Measurements from ENCODE around the gene TNN.

The TNN gene

DNA sequence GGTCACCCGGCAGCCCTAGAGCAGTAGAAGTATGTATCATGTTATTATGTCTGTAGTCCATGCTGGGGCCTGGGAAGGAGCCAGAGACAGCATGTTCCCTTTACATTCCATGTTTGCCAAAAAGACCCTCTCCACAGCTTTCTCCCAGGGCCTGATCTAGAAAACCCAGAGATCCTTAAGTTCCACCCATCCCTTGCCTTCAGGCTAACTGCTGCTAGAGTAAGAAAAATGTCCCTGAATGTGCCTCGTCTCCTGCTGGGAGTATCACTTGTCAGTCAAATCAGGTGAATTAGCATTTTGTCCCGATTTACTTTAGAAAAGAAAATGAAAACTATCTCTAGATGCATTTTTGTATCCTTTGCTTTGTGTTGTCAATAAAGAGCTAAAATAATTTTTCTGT lies 31.2 kb upstream of the TNN start:
- TF ChIP-seq, protein P1, sequence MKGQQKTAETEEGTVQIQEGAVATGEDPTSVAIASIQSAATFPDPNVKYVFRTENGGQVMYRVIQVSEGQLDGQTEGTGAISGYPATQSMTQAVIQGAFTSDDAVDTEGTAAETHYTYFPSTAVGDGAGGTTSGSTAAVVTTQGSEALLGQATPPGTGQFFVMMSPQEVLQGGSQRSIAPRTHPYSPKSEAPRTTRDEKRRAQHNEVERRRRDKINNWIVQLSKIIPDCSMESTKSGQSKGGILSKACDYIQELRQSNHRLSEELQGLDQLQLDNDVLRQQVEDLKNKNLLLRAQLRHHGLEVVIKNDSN (IDR thresholded peaks at IDR 0.05), result no peak
- TF ChIP-seq TCF12 (IDR thresholded peaks at IDR 0.05; ENCODE audit: low read depth) (no peak), EGR1 (IDR thresholded peaks at IDR 0.05) (no peak), CEBPB (IDR thresholded peaks at IDR 0.05) (no peak), MAX (IDR thresholded peaks at IDR 0.05) (no peak), TAF1 (IDR thresholded peaks at IDR 0.05; ENCODE audit: low read depth) (no peak), RAD21 (IDR thresholded peaks at IDR 0.05; ENCODE audit: low read depth) (no peak), TEAD4 (IDR thresholded peaks at IDR 0.05) (no peak), CREB1 (IDR thresholded peaks at IDR 0.05; ENCODE audit: low read depth) (no peak), FOXM1 (IDR thresholded peaks at IDR 0.05; ENCODE audit: borderline replicate concordance, low read depth) (no peak)

DNA sequence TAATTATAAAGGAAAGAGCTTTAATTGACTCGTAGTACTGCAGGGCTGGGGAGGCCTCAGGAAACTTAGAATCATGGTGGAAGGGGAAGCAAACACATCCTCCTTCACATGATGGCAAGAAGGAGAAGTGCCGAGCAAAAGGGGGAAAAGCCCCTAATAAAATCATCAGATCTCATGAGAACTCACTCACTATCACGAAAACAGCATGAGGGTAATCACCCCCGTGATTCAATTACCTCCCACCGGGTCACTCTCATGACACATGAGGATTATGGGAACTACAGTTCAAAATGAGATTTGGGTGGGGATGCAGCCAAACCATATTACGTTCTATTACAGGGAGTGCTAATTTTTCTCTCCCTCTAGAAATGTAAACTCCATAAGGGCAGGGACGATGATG lies 30.2 kb upstream of the TNN start:
- TF ChIP-seq FOXM1 (IDR thresholded peaks at IDR 0.05; ENCODE audit: borderline replicate concordance, low read depth), result no peak
- no peak for TF ChIP-seq EGR1 (IDR thresholded peaks at IDR 0.05)

- TF ChIP-seq EGR1 (IDR thresholded peaks at IDR 0.05), result no peak
- TF ChIP-seq EP300 (IDR thresholded peaks at IDR 0.05; ENCODE audit: borderline replicate concordance), result no peak
- TF ChIP-seq CEBPB (IDR thresholded peaks at IDR 0.05), result no peak
- TF ChIP-seq ZBTB7A (IDR thresholded peaks at IDR 0.05; ENCODE audit: low read depth), result no peak
- TF ChIP-seq TAF1 (IDR thresholded peaks at IDR 0.05; ENCODE audit: low read depth), result no peak
- no peak for TF ChIP-seq NFIC (IDR thresholded peaks at IDR 0.05)
- no peak for TF ChIP-seq TEAD4 (IDR thresholded peaks at IDR 0.05)
- no peak for TF ChIP-seq MAX (IDR thresholded peaks at IDR 0.05)
- TF ChIP-seq, protein P1 (IDR thresholded peaks at IDR 0.05), result no peak
- no peak for TF ChIP-seq FOXM1 (IDR thresholded peaks at IDR 0.05; ENCODE audit: borderline replicate concordance, low read depth)
- TF ChIP-seq TCF12 (IDR thresholded peaks at IDR 0.05; ENCODE audit: low read depth), result no peak
- TF ChIP-seq, protein P2, sequence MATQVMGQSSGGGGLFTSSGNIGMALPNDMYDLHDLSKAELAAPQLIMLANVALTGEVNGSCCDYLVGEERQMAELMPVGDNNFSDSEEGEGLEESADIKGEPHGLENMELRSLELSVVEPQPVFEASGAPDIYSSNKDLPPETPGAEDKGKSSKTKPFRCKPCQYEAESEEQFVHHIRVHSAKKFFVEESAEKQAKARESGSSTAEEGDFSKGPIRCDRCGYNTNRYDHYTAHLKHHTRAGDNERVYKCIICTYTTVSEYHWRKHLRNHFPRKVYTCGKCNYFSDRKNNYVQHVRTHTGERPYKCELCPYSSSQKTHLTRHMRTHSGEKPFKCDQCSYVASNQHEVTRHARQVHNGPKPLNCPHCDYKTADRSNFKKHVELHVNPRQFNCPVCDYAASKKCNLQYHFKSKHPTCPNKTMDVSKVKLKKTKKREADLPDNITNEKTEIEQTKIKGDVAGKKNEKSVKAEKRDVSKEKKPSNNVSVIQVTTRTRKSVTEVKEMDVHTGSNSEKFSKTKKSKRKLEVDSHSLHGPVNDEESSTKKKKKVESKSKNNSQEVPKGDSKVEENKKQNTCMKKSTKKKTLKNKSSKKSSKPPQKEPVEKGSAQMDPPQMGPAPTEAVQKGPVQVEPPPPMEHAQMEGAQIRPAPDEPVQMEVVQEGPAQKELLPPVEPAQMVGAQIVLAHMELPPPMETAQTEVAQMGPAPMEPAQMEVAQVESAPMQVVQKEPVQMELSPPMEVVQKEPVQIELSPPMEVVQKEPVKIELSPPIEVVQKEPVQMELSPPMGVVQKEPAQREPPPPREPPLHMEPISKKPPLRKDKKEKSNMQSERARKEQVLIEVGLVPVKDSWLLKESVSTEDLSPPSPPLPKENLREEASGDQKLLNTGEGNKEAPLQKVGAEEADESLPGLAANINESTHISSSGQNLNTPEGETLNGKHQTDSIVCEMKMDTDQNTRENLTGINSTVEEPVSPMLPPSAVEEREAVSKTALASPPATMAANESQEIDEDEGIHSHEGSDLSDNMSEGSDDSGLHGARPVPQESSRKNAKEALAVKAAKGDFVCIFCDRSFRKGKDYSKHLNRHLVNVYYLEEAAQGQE (IDR thresholded peaks at IDR 0.05; ENCODE audit: low read depth), result no peak
- TF ChIP-seq RAD21 (IDR thresholded peaks at IDR 0.05; ENCODE audit: low read depth), result no peak
- TF ChIP-seq CREB1 (IDR thresholded peaks at IDR 0.05; ENCODE audit: low read depth), result no peak
- no peak for TF ChIP-seq YY1 (IDR thresholded peaks at IDR 0.05; ENCODE audit: low read depth)
Observed at GRCh38 chr1:175040324-175040879, 27.2 kb upstream of the TNN start.

- no peak for TF ChIP-seq EGR1 (IDR thresholded peaks at IDR 0.05)
- TF ChIP-seq ZBTB7A (IDR thresholded peaks at IDR 0.05; ENCODE audit: low read depth), result no peak
- TF ChIP-seq CEBPB (IDR thresholded peaks at IDR 0.05), result no peak
- TF ChIP-seq CREB1 (IDR thresholded peaks at IDR 0.05; ENCODE audit: low read depth), result no peak
- TF ChIP-seq MAX (IDR thresholded peaks at IDR 0.05), result no peak
- TF ChIP-seq EP300 (IDR thresholded peaks at IDR 0.05; ENCODE audit: borderline replicate concordance), result no peak
- TF ChIP-seq RAD21 (IDR thresholded peaks at IDR 0.05; ENCODE audit: low read depth), result no peak
- no peak for TF ChIP-seq TEAD4 (IDR thresholded peaks at IDR 0.05)
- no peak for TF ChIP-seq YY1 (IDR thresholded peaks at IDR 0.05; ENCODE audit: low read depth)
- TF ChIP-seq TAF1 (IDR thresholded peaks at IDR 0.05; ENCODE audit: low read depth), result no peak
- TF ChIP-seq, protein P1 (IDR thresholded peaks at IDR 0.05), result no peak
- TF ChIP-seq TCF12 (IDR thresholded peaks at IDR 0.05; ENCODE audit: low read depth), result no peak
- TF ChIP-seq NFIC (IDR thresholded peaks at IDR 0.05), result no peak
- TF ChIP-seq FOXM1 (IDR thresholded peaks at IDR 0.05; ENCODE audit: borderline replicate concordance, low read depth), result no peak
- TF ChIP-seq, protein P2 (IDR thresholded peaks at IDR 0.05; ENCODE audit: low read depth), result no peak
Observed at GRCh38 chr1:175042650-175043049, 25.0 kb upstream of the TNN start.

DNA sequence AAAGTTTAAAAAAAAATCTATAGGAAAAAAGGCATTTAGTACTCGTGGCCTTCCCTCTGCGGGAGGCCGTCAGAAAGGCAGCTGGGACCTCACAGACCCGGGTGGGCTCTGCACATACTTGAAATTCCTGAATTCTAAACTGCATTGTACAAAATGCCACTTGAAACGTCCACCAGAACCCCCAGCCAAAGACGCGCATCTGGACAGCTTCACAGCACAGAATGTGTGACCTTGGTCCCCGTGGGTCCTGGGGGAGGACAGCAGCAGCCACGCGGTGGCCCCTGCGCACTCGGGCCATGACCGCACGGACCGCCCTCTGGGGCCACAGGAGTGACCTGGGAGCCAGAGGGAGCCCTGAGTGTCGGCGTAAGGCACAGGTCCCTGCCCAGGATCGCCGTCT lies 23.8 kb upstream of the TNN start:
- no peak for TF ChIP-seq CEBPB (IDR thresholded peaks at IDR 0.05)
- TF ChIP-seq TAF1 (IDR thresholded peaks at IDR 0.05; ENCODE audit: low read depth), result no peak
- no peak for TF ChIP-seq NFIC (IDR thresholded peaks at IDR 0.05)
- TF ChIP-seq YY1 (IDR thresholded peaks at IDR 0.05; ENCODE audit: low read depth), result no peak
- TF ChIP-seq TEAD4 (IDR thresholded peaks at IDR 0.05), result no peak
- no peak for TF ChIP-seq EGR1 (IDR thresholded peaks at IDR 0.05)
- no peak for TF ChIP-seq FOXM1 (IDR thresholded peaks at IDR 0.05; ENCODE audit: borderline replicate concordance, low read depth)
- TF ChIP-seq ZBTB7A (IDR thresholded peaks at IDR 0.05; ENCODE audit: low read depth), result no peak
- TF ChIP-seq EP300 (IDR thresholded peaks at IDR 0.05; ENCODE audit: borderline replicate concordance), result no peak
- TF ChIP-seq, protein P2 (IDR thresholded peaks at IDR 0.05; ENCODE audit: low read depth), result no peak
- TF ChIP-seq RAD21 (IDR thresholded peaks at IDR 0.05; ENCODE audit: low read depth), result no peak
- TF ChIP-seq, protein P1 (IDR thresholded peaks at IDR 0.05), result no peak
- TF ChIP-seq CREB1 (IDR thresholded peaks at IDR 0.05; ENCODE audit: low read depth), result no peak
- TF ChIP-seq TCF12 (IDR thresholded peaks at IDR 0.05; ENCODE audit: low read depth), result no peak
- no peak for TF ChIP-seq MAX (IDR thresholded peaks at IDR 0.05)

All from Ishikawa (cell line).